Ishikawa (cell line): ENCODE results near the gene CFAP65.

Experiments
- CEBPB ChIP-seq: IDR thresholded peaks from 2 replicates; pipeline ENCODE4 v1.6.1; 2012
- FOXM1 ChIP-seq: IDR thresholded peaks from 2 replicates; pipeline ENCODE4 v1.6.1; 2012; ENCODE audit warnings: low read depth, borderline replicate concordance
- RAD21 ChIP-seq: IDR thresholded peaks from 2 replicates; pipeline ENCODE4 v1.6.1; 2012; ENCODE audit warnings: low read depth

- TF ChIP-seq CEBPB: no peak
- no peak for TF ChIP-seq RAD21
- no peak for TF ChIP-seq FOXM1
Measured at GRCh38 chr2:219058541-219059374, 17.4 kb upstream of the CFAP65 start.
